Measurements from ENCODE around the gene DAPK1.

Gene DAPK1

GRCh38 chr9:87497604-87498045 lies at the start of gene DAPK1:
Gene DAPK1 (plus strand): TSS chr9:87497867. CDS start chr9:87499078, 1,211 bp downstream.
- peak; percentile 59 for DNase-seq (ENCODE audit: low spot score)

- no peak for DNase-seq (ENCODE audit: low spot score)
These were observed 46.5 kb upstream of the DAPK1 start for GRCh38 chr9:87451149-87451548.

- DNase-seq (ENCODE audit: low spot score): no peak
These were observed 42.3 kb upstream of the DAPK1 start for GRCh38 chr9:87455407-87455806.

- DNase-seq (ENCODE audit: low spot score): no peak
These were observed 36.4 kb upstream of the DAPK1 start for GRCh38 chr9:87461256-87461655.

GRCh38 chr9:87464110-87464991 lies 33.3 kb upstream of the DAPK1 start:
- no peak for DNase-seq (ENCODE audit: low spot score)

GRCh38 chr9:87464992-87465378 lies 32.7 kb upstream of the DAPK1 start:
- no peak for DNase-seq (ENCODE audit: low spot score)

GRCh38 chr9:87465816-87466215 lies 31.9 kb upstream of the DAPK1 start:
- no peak for DNase-seq (ENCODE audit: low spot score)

GRCh38 chr9:87467187-87467586 lies 30.5 kb upstream of the DAPK1 start:
- DNase-seq (ENCODE audit: low spot score): no peak

GRCh38 chr9:87469793-87470465 lies 27.7 kb upstream of the DAPK1 start:
- DNase-seq (ENCODE audit: low spot score): no peak

- no peak for DNase-seq (ENCODE audit: low spot score)
These were observed 25.9 kb upstream of the DAPK1 start for GRCh38 chr9:87471746-87472145.

- no peak for DNase-seq (ENCODE audit: low spot score)
These were observed 22.2 kb upstream of the DAPK1 start for GRCh38 chr9:87475463-87475862.

GRCh38 chr9:87478226-87478992 lies 19.3 kb upstream of the DAPK1 start:
- DNase-seq (ENCODE audit: low spot score): no peak

GRCh38 chr9:87479801-87480201 lies 17.9 kb upstream of the DAPK1 start:
- peak; percentile 71 for DNase-seq (ENCODE audit: low spot score)

GRCh38 chr9:87481890-87482855 lies 15.5 kb upstream of the DAPK1 start:
- no peak for DNase-seq (ENCODE audit: low spot score)

- DNase-seq (ENCODE audit: low spot score): no peak
These were observed 7.4 kb upstream of the DAPK1 start for GRCh38 chr9:87490225-87490624.

- DNase-seq (ENCODE audit: low spot score): no peak
These were observed 6.8 kb upstream of the DAPK1 start for GRCh38 chr9:87490907-87491306.

- DNase-seq (ENCODE audit: low spot score): no peak
These were observed 6.1 kb upstream of the DAPK1 start for GRCh38 chr9:87491523-87491922.

- DNase-seq (ENCODE audit: low spot score): no peak
These were observed 5.0 kb upstream of the DAPK1 start for GRCh38 chr9:87492642-87493041.

- DNase-seq (ENCODE audit: low spot score): no peak
These were observed 2.6 kb upstream of the DAPK1 start for GRCh38 chr9:87494970-87495471.

GRCh38 chr9:87497080-87497603 lies 525 bp upstream of the DAPK1 start:
- no peak for DNase-seq (ENCODE audit: low spot score)

All from Ammon's horn (tissue), 1 donor.